Femur (tissue), 1 donor: ENCODE data around the gene NABP2.
A peak's percentile ranks its signal among the peaks of the same experiment; 100 is the strongest.
"Not testable (repeated sequence)": the region's sequence is repeated elsewhere in the genome, so short reads cannot be mapped to it uniquely, and the experiment has no call there.

Experiments
- DNase-seq: peaks from one replicate; pipeline ENCODE4 v3.0.0-alpha.2; 2017

Gene NABP2

GRCh38 chr12:56224102-56224701 lies at the start of gene NABP2:
NABP2 (plus strand) TSS chr12:56224342; CDS start chr12:56224857, 515 bp downstream.
- DNase-seq: peak; percentile 99

GRCh38 chr12:56178347-56178746 lies 45.8 kb upstream of the NABP2 start:
- DNase-seq: no peak

GRCh38 chr12:56186957-56187356 lies 37.2 kb upstream of the NABP2 start:
- DNase-seq: no peak

DNA sequence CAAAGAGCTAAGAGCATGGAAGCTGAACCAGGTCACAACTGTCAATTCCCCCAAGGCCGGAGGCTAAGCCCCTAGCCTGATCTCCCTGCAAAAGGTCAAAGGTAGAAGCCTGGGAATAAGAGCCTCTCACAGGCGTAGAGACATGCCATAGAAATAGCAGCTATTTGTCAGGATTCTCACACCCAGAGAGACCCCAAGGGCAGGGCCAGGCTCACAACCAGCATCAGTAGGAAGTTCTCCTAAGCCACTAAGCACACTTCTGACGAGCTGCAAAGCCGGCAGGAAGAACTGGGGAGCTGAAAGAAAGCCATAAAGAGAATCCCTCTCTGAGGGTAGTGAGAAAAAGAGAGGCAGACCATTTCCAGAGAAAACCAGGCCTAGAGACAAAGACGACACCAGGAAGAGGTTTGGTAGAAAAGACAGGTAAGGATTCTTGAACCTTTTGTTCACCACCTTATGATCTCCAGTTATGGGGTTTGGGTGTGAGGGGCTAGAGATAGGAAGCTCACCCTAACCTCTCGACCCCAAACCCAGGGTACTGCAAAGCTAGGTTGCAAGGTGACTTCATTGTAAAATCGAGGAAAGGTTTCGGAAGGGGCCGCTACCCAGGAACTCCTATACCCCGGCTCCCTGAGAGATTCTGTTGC lies 35.9 kb upstream of the NABP2 start:
- no peak for DNase-seq

- DNase-seq: peak; percentile 32
These were observed 35.4 kb upstream of the NABP2 start for GRCh38 chr12:56188778-56189098.

DNA sequence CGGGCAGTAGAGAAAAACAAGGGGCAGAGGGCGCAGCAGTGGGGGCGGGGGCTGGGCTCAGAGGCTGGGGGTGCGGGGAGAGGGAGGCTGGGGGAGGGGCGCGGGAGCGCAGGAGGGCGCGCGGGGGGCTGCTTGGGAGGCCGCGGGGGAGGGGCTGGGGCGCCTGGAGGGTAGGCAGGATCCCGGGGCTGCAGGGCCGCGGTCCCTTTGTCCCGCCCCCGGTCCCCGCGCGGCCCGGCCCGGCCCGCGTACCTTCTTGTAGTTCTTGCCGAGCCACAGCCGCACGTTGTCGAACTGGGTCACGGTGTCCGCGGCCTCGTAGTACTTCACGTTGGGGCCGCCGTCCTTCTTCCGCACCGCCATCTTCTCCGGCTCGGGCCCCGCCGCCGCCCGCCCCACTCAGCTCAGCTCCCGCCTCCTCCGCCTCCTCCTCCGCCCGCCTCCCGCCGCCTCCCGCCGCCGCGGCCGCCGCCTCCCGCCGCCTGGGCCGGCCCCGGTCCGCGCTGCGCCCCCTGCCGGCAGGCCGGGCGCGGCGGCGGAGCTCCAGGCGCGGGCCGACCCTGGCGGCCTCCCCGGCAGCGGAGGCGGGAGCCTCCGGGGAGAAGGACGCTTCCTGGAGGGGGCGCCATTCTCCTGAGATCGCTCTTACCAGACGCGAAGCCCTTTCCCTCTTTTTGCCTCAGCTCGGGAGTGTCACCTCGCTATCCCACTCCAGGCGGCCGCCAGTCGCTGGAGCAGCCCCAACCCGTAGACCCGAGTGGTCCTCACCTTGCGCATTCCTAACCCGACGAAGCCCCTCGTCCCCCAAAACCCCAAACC lies 34.8 kb upstream of the NABP2 start, which contains the start of gene SMARCC2:
Gene SMARCC2, minus strand, starts transcription at position 385 of the 819 bp plus-strand sequence. Its CDS starts 22 bp downstream, at position 363.
- peak; percentile 90 for DNase-seq

- peak; percentile 95 for DNase-seq
These were observed 34.0 kb upstream of the NABP2 start for GRCh38 chr12:56189918-56190694.

DNA sequence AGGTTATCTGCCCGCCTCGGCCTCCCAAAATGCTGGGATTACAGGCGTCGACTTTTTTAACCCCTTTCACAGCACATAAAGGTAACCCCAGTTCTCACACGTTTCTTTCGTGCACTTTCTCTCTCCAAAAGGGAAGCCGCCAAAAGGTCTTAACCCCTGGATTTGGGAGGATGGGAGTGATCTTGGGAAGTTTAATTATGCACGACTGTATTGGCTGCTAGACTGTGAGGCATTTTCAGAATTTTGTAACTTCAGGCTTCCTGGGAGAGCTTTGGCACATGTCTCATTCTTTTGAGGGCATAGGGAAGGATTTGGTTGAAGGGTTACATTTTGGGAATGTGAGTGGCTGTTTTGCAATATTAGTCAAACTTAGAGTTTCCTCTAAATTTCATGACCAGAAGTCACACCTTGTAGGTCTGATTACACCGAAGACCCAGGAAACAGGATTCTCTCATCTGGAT lies 33.4 kb upstream of the NABP2 start:
- no peak for DNase-seq

DNA sequence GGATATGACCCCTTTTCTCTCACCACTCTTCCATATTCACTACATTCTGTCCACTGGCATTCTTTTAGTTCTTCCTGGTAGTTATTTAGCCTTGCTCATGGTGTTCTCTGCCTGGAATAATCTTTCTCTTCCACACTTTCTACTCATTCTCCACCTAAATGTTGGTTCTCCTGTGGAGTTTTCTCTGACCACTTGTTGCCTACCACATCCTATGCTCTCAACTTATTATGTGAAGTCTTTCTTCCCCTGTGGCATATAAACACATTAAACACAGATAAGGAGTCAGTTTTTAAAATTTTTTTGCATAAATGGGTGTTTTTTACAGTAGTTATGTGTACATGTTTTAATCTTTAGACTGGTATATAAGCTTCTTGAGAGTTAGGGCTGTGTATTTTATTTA lies 31.6 kb upstream of the NABP2 start:
- DNase-seq: no peak

DNA sequence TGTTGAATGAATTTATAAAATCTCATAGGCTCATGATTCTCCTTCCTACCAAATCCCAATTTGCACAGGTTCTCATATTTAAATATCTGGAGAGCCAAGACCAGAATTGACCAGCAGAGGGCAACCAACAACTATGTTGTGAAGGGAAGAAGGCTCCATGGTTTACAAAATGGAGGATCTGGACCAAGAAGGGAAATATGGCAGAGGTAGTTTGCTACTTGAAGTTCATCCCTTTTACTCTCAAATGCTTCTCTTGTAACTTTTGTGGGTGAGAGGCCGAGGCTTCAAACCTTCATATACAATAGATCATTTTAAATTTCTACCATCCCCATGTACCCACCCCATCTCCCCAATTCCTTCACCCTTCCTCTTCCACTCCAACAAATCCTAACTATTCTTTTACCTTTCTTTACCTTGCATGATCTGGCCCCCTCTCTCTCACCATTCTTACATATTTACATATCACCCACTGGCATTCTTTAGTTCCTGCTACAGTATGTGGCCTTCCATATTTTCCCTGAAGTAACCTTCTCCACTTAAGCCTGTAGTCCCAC lies 31.0 kb upstream of the NABP2 start:
- DNase-seq: peak; percentile 79

DNA sequence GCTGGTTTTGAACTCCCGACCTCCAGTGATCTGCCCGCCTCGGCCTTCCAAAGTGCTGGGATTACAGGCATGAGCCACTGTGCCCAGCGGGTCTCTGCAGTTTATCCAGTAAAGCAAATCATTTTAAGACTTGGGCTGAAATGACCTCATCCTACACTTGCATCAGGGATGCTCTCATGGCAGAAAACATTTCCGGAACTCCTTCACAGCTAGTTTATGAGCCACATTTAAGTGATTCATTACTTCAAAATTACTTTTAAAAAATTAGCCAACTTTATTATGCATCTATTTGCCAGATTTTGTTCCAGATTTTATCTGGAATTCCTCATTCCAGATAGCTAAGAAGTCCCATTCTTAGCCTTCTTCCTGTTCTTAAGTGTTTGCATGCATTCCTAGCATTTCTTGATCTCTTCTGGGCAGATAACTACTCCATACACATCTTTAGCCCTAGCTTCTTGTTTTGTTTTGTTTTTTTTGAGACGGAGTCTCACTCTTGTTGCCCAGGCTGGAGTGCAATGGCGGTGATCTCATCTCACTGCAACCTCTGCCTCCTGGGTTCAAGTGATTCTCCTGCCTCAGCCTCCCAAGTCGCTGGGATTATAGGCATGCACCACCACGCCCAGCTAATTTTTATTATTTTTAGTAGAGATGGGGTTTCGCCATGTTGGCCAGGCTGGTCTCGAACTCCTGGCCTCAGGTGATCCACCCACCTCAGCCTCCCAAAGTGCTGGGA lies 27.2 kb upstream of the NABP2 start:
- DNase-seq: not testable (repeated sequence)

DNA sequence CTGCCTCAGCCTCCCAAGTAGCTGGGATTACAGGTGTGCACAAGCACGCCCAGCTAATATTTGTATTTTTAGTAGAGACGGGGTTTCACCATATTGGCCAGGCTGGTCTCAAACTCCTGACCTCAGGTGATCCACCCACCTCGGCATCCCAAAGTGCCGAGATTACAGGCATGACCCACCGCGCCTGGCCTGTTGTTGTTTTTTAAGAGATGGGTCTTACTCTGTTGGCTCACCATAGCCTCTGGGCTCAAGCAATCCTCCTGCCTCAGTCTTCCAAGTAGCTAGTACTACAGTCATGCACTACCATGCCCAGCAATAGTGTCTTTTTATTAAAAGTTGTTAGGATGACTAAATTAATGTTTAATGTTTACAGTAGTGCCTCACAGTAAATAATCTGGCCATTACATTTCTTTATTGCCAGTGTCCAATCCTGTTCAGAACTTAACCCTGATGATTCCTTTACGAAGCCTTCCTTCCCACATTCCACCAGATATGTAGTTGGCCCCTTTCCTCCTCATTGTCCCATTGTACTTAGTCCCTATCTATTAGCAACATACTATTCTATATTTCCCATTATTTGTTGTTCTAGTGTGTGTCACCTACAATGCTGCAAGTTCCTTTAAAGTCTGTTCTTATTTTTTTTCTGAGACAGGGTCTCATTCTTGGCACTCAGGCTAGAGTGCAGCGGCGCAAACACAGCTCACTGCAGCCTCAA lies 26.1 kb upstream of the NABP2 start:
- no peak for DNase-seq

- DNase-seq: no peak
These were observed 25.3 kb upstream of the NABP2 start for GRCh38 chr12:56198836-56199235.

DNA sequence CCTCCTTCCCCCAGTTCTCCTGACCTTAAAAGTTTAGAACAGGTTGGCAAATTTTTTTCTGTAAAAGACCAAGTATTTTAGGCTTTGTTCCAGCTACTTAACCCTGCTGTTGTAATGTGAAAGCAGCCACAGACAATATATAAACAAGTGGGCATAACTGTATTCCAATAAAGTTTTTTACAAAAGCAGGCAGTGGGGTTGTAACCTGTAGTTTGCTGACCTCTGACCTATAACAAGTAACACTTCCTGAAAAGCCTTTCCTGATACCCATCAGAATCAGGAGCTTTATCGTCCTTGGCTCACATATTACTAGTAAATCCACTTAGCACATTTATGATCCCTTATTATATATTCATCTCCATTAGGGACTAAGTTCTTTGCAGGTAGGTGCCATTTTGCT lies 21.8 kb upstream of the NABP2 start:
- DNase-seq: no peak

GRCh38 chr12:56202838-56203237 lies 21.3 kb upstream of the NABP2 start:
- DNase-seq: no peak

DNA sequence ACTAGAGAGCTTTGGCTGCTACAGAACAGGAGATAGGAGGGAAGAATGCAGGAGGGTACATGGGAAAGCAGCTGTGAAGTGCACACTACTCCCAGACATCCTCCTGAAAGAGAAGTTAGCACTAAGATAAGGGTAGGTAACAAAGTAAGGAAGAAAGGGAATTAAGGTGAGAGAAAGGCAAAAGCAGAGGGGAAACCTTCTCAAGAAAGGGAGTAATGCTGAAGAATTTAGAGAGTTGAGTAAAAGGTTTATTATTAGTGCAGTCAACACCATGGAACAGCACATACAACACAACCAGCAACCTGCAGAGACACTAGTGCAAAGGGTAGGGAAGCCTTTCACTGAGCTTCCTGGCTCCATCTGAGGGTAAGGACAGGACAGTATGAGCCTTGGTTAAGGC lies 19.9 kb upstream of the NABP2 start:
- no peak for DNase-seq

DNA sequence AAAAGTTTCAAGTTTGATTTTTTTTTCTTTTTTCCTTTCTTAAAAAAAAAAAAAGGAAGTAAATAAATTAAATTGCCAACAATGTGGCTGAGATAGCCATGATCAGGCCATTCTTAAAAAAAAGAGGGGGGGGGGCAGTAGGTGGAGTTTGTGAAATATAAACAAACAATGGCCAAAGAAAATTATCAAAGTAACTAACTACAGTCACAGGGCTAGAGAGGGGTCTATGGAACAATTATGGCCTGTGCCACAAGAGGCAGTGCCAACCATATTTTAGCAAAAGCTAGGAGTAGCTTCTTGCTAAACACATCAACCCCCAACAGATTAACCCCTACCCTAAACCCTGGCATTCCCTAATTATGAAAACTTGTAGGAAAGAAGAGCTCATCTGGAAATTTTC lies 18.7 kb upstream of the NABP2 start:
- DNase-seq: no peak

GRCh38 chr12:56206452-56207166 lies 17.5 kb upstream of the NABP2 start:
- DNase-seq: peak; percentile 56

DNA sequence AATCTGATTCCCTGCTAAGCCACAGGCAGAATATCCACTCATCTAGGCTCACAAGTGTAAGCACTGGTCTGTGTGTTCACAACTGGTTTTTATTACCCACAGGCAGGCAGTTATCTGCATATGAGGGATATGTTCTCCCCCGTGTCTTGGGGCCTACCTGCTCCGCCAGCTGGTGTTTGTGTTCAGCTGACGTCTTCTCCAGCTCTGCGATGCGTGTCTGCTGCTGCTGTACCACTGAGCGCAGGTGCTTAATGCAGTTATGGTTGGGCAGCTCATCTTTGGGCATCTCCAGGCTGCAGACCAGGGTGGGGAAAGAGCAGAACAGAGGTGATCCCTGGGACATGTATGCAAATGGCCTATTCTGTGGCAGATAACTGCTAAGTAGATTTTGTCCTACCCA lies 16.1 kb upstream of the NABP2 start:
- DNase-seq: no peak

DNA sequence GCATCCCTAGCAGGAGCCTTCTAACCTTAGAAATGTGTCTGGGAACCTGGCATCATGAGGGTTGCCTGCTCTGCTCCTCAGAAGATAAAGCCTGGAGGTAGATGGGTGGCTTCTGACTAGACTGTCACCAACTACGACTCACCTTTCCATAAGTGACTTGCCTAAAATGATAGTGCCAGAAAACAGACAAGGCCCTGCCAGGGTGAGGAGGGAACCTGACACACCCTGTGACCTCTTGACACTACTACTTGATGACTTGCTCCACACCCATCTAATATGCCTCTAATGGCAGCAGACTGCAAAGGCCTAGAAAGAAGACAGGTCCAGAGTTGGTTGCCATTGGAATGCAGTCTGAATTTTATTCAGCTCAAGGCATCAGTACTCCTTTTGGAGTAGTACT lies 11.8 kb upstream of the NABP2 start:
- no peak for DNase-seq

GRCh38 chr12:56213878-56214277 lies 10.3 kb upstream of the NABP2 start:
- no peak for DNase-seq
